Measurements from ENCODE around the gene KDM5A. TPM values are rescaled to one million over a fixed set of nuclear protein-coding genes. Genes with fewer than 3 reads are reported as not detected.

KDM5A gene
- total and polyA plus RNA-seq, 2 donors (not counting 1 experiment from before 2014, with no cell fraction given), result 24.4 to 54.5 TPM

DNA sequence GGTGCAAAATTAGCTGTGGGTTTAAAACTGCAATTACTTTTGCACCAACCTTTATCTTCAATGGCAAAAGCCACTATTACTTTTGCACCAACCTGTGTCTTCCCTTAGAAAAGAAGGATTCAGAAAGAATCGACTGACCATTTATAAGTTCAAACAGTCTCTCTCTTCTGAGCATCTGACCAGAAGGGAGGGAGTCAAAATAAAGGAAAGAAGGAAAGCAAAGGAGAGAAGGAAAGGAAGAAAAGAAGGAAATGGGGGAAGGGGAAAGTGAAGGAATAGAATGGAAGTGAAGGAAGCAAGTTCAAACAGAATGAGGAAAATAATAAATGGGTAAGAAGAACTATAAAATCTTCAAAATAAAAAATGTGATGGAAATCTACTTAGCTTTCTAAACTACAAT, 57.8 kb downstream of the KDM5A start:
- Histone ChIP-seq H4K20me1 (ENCODE audit: control insufficient read depth, extremely low read depth, insufficient read depth, low read length) (no peaks in the 10 kb centered on the region), H3K27ac (ENCODE audit: insufficient read depth, low read length) (no peak overlapping the region), H3K4me3 (replicated peaks in 1 of 4; ENCODE audit: control extremely low read depth in 1 of 4, insufficient read depth in 1 of 4, low read depth in 3 of 4, low read length in 4 of 4) (no peak overlapping the region), H3K9me3 (ENCODE audit: control insufficient read depth, insufficient read depth, low read depth, low read length) (no peaks in the 10 kb centered on the region), H2AFZ (ENCODE audit: low read length) (no peak overlapping the region), H3K4me1 (ENCODE audit: control insufficient read depth, extremely low read depth, insufficient read depth, low read length) (no peaks in the 10 kb centered on the region), H3K9ac (ENCODE audit: insufficient read depth, low read length) (no peak overlapping the region), H3K4me2 (ENCODE audit: extremely low read depth, insufficient read depth, low read length) (no peak overlapping the region), H3K36me3 (ENCODE audit: control insufficient read depth, insufficient read depth, low read length) (peaks cover 7% of the 10 kb centered on the region), H3K27me3 (ENCODE audit: control insufficient read depth, insufficient read depth, low read length) (no peaks in the 10 kb centered on the region), H3K79me2 (ENCODE audit: control insufficient read depth, insufficient read depth, low read length) (no peaks in the 10 kb centered on the region)
- TF ChIP-seq, protein P1, sequence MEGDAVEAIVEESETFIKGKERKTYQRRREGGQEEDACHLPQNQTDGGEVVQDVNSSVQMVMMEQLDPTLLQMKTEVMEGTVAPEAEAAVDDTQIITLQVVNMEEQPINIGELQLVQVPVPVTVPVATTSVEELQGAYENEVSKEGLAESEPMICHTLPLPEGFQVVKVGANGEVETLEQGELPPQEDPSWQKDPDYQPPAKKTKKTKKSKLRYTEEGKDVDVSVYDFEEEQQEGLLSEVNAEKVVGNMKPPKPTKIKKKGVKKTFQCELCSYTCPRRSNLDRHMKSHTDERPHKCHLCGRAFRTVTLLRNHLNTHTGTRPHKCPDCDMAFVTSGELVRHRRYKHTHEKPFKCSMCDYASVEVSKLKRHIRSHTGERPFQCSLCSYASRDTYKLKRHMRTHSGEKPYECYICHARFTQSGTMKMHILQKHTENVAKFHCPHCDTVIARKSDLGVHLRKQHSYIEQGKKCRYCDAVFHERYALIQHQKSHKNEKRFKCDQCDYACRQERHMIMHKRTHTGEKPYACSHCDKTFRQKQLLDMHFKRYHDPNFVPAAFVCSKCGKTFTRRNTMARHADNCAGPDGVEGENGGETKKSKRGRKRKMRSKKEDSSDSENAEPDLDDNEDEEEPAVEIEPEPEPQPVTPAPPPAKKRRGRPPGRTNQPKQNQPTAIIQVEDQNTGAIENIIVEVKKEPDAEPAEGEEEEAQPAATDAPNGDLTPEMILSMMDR (conservative IDR thresholded peaks at IDR 0.05 in 1 of 2, IDR thresholded peaks at IDR 0.05 in 1 of 2; ENCODE audit: low read depth in 1 of 2, low read length in 2 of 2), result no peak
- TF ChIP-seq EZH2 (IDR thresholded peaks at IDR 0.05; ENCODE audit: low read length, missing control alignments), result no peak
- DNase-seq (ENCODE audit: low read depth in 2 of 2), result no peak

DNA sequence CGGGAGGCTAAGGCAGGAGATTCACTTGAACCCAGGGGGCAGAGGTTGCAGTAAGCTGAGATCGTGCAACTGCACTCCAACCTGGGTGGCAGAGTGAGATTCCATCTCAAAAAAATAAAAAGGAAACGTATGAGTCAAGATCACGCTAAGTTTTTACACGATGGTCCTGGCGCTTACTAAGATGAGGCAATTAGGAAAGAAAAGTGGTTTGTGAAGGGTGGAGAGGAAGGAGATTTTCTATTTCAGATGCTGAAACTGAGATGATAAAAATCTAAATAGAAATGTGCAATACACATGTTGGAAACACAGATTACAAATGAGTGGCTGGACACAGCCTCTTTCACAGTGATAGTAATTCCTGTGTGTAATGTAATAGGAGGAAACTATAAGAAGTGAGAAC, 63.2 kb downstream of the KDM5A start:
- Histone ChIP-seq H3K27me3 (ENCODE audit: control insufficient read depth, insufficient read depth, low read length) (no peaks in the 10 kb centered on the region), H3K27ac (ENCODE audit: insufficient read depth, low read length) (no peak overlapping the region), H3K9me3 (ENCODE audit: control insufficient read depth, insufficient read depth, low read depth, low read length) (no peaks in the 10 kb centered on the region), H3K4me1 (ENCODE audit: control insufficient read depth, extremely low read depth, insufficient read depth, low read length) (no peaks in the 10 kb centered on the region), H2AFZ (ENCODE audit: low read length) (no peak overlapping the region), H3K4me3 (replicated peaks in 1 of 4; ENCODE audit: control extremely low read depth in 1 of 4, insufficient read depth in 1 of 4, low read depth in 3 of 4, low read length in 4 of 4) (no peak overlapping the region), H3K79me2 (ENCODE audit: control insufficient read depth, insufficient read depth, low read length) (no peaks in the 10 kb centered on the region), H3K4me2 (ENCODE audit: extremely low read depth, insufficient read depth, low read length) (no peak overlapping the region), H3K36me3 (ENCODE audit: control insufficient read depth, insufficient read depth, low read length) (peaks cover 5% of the 10 kb centered on the region), H3K9ac (ENCODE audit: insufficient read depth, low read length) (no peak overlapping the region), H4K20me1 (ENCODE audit: control insufficient read depth, extremely low read depth, insufficient read depth, low read length) (no peaks in the 10 kb centered on the region)
- TF ChIP-seq, protein P1 (conservative IDR thresholded peaks at IDR 0.05 in 1 of 2, IDR thresholded peaks at IDR 0.05 in 1 of 2; ENCODE audit: low read depth in 1 of 2, low read length in 2 of 2), result no peak
- TF ChIP-seq EZH2 (IDR thresholded peaks at IDR 0.05; ENCODE audit: low read length, missing control alignments), result no peak
- DNase-seq (ENCODE audit: low read depth in 2 of 2), result no peak

DNA sequence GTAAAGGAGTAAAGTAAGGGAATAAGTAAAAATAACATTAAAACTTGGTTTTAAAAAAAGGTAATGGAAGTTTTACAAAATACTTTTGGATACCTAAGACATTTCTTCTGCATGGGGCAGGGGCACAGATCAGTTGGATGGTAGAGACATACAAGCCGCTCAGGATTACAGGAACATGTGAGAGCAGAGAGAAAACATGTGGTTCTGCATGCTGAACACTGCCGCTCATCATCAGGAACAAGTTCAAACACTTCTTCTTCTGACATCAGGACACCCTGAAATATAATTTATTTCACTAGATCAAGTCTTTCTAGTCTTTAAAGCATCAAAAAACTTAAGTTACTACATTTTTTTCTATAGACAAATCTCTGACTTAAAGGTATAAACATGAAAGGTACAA, 65.6 kb downstream of the KDM5A start:
- H3K36me3 ChIP-seq (ENCODE audit: control insufficient read depth, insufficient read depth, low read length), result peaks cover 3% of the 10 kb centered on the region
- no peaks in the 10 kb centered on the region for H3K79me2 ChIP-seq (ENCODE audit: control insufficient read depth, insufficient read depth, low read length)
- H2AFZ ChIP-seq (ENCODE audit: low read length), result no peak overlapping the region
- H3K4me2 ChIP-seq (ENCODE audit: extremely low read depth, insufficient read depth, low read length), result no peak overlapping the region
- no peak overlapping the region for H3K4me3 ChIP-seq (replicated peaks in 1 of 4; ENCODE audit: control extremely low read depth in 1 of 4, insufficient read depth in 1 of 4, low read depth in 3 of 4, low read length in 4 of 4)
- no peak for DNase-seq (ENCODE audit: low read depth in 2 of 2)
- H3K27ac ChIP-seq (ENCODE audit: insufficient read depth, low read length), result no peak overlapping the region
- no peak overlapping the region for H3K9ac ChIP-seq (ENCODE audit: insufficient read depth, low read length)
- no peaks in the 10 kb centered on the region for H4K20me1 ChIP-seq (ENCODE audit: control insufficient read depth, extremely low read depth, insufficient read depth, low read length)
- TF ChIP-seq, protein P1 (conservative IDR thresholded peaks at IDR 0.05 in 1 of 2, IDR thresholded peaks at IDR 0.05 in 1 of 2; ENCODE audit: low read depth in 1 of 2, low read length in 2 of 2), result no peak
- no peak for TF ChIP-seq EZH2 (IDR thresholded peaks at IDR 0.05; ENCODE audit: low read length, missing control alignments)
- no peaks in the 10 kb centered on the region for H3K27me3 ChIP-seq (ENCODE audit: control insufficient read depth, insufficient read depth, low read length)
- no peaks in the 10 kb centered on the region for H3K4me1 ChIP-seq (ENCODE audit: control insufficient read depth, extremely low read depth, insufficient read depth, low read length)
- no peaks in the 10 kb centered on the region for H3K9me3 ChIP-seq (ENCODE audit: control insufficient read depth, insufficient read depth, low read depth, low read length)

Measured in fibroblast of lung (primary cell).